Ovary (tissue), 9 donors: Measurements from ENCODE around the gene RNF11. TPM values are rescaled to one million over a fixed set of nuclear protein-coding genes. Genes with fewer than 3 reads are reported as not detected.

Source experiments
- DNase-seq, 5 donors: peaks; one replicate each; pipeline ENCODE4 v3.0.0-alpha.2; 2019 to 2020
- H3K27ac ChIP-seq, 2 donors: fragments of 200-600 bp; one replicate each; pipeline versions ENCODE4 v1.5.1 to v1.8.0; 2019 to 2022
- H3K27me3 ChIP-seq: fragments of 200-600 bp; one replicate; pipeline ENCODE4 v1.8.0; 2022
- H3K36me3 ChIP-seq: fragments of 200-600 bp; sonication (generic); one replicate; pipeline ENCODE4 v1.5.1; 2019
- H3K4me1 ChIP-seq: one replicate; pipeline ENCODE4 v1.8.1; 2013; ENCODE audit warnings: mild to moderate bottlenecking, moderate library complexity; ENCODE audit not compliant: insufficient read depth
- H3K4me3 ChIP-seq: fragments of 200-600 bp; sonication (generic); one replicate; pipeline ENCODE4 v1.5.1; 2017
- H3K9me3 ChIP-seq, 2 donors: fragments of 200-600 bp in 1 of 2; sonication (generic) in 1 of 2; one replicate each; pipeline versions ENCODE4 v1.5.1 to v1.8.1; 2013 to 2019; ENCODE audit warnings: mild to moderate bottlenecking in 1 of 2, moderate library complexity in 1 of 2
- CTCF ChIP-seq, 3 donors: fragments of 450-650 bp in 2 of 3; fragments of 200-600 bp in 1 of 3; IDR thresholded peaks; one replicate each; pipeline versions ENCODE4 v1.5.1 to v1.8.0; 2016 to 2022; ENCODE audit warnings: antibody characterized with exemption in 3 of 3, mild to moderate bottlenecking in 1 of 3
- EP300 ChIP-seq: sonication (generic); formaldehyde crosslinking; IDR thresholded peaks from one replicate; pipeline ENCODE4 v1.6.1; 2017; ENCODE audit warnings: antibody characterized with exemption
- POLR2A ChIP-seq: fragments of 450-650 bp; IDR thresholded peaks from one replicate; pipeline ENCODE4 v1.6.1; 2017; ENCODE audit warnings: antibody characterized with exemption, mild to moderate bottlenecking, moderate library complexity
- WGBS, 3 donors: extraction: QIAGEN DNeasy Blood & Tissue Kit in 1 of 3; methylation state at CpG; one replicate each; pipeline versions ENCODE4 v1.1.5 to v1.1.7; 2013 to 2017; 5-methylcytosine and 5-hydroxymethylcytosine counted together
- intact Hi-C, 4 donors: fragments of 100-400 bp; cut with DNase I; formaldehyde crosslinking; loops; one replicate each; pipeline versions ENCODE4 v1.11.0 to v1.15.1; 2022 to 2023
- polyA plus RNA-seq, 2 donors: library from polyadenylated mRNA; stranded (reverse); fragments of 200-250 nt in 1 of 2; fragments of 350-450 nt in 1 of 2; fragmentation: Illumina TruSeq in 1 of 2; extraction: RNeasy Lipid Tissue Mini Kit (QIAGEN cat#74804) in 1 of 2; gene quantifications; one replicate each; pipeline ENCODE4 v1.2.3, GENCODE V29; 2013 to 2014
- total RNA-seq, 7 donors: library from RNA; depleted of rRNA in 2 of 7; stranded (reverse); fragments of >200 nt in 2 of 7; fragmentation: NEBNext Ultra II Directional in 3 of 7; extraction: Animal tissue kit (Norgen Biotek cat#: 25700) in 3 of 7; gene quantifications; one replicate each; pipeline versions ENCODE4 v1.1.0 to v1.2.4, GENCODE V29; 2016 to 2023
- donor health status: DM: no; HTN: no; CAD: no; lungs with moderate emphysema.
- donor health status: DM: no; HTN: no; CAD: no.
- donor health status: Bipolar disorder and iron deficiency.
- donor health status: DM: yes; HTN: yes; CAD: no.
- donor health status: DM: no; HTN: no; CAD: no.
- donor health status: DM: yes; HTN: yes; CAD: no.

RNF11 gene
- total and polyA plus RNA-seq, 9 donors = 108 to 209 (median 126) TPM

- peak in 2 of 5 donors; percentile 12 to 37 for DNase-seq
- TF ChIP-seq EP300 (no peak), CTCF (IDR thresholded peaks at IDR 0.05) (no peak), POLR2A (no peak)
- peak overlapping the region in 1 of 2 donors; percentile 37 for H3K27ac ChIP-seq
- H3K4me3 ChIP-seq = no peak overlapping the region
- WGBS, 3 donors = 62 to 78% (median 70%) methylated on average over 8 of the region's 8 CpGs
- intact Hi-C loops = loop anchor here in 2 of 4 donors (10.0 kb wide), 2 partner anchors 85 to 95 kb away; no protein-coding TSS in a partner anchor
- peaks cover 13% of the 10 kb centered on the region for H3K4me1 ChIP-seq
- no peaks in the 10 kb centered on the region for H3K27me3 ChIP-seq
- no peaks in the 10 kb centered on the region for H3K36me3 ChIP-seq
- H3K9me3 ChIP-seq = no peaks in the 10 kb centered on the region
These were observed 53.8 kb downstream of the RNF11 start for GRCh38 chr1:51289676-51290488.

DNA sequence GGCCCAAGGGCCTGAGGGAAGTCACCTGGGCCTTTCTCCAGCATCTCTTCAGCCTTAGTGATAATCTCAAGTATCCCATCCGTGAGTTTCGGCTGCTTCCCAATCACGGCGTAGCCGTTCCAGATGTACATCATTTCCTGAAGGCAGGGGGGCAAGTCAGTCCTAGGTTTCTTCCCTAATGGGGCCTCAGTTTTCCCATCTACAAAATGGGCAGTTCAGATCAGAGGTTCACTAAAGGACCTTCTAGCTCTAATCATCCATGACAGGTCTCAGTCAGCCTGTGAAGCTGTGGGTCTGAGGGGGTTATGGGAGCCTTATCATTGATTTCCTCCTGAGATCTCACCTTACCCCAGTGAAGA, 54.4 kb downstream of the RNF11 start:
- no peak for TF ChIP-seq CTCF (IDR thresholded peaks at IDR 0.05)
- no peak for TF ChIP-seq EP300
- TF ChIP-seq POLR2A = no peak
- no peaks in the 10 kb centered on the region for H3K36me3 ChIP-seq
- no peak for DNase-seq
- no peaks in the 10 kb centered on the region for H3K9me3 ChIP-seq
- no peak overlapping the region for H3K4me3 ChIP-seq
- peaks cover 13% of the 10 kb centered on the region for H3K4me1 ChIP-seq
- H3K27ac ChIP-seq = peak overlapping the region in 1 of 2 donors; percentile 37
- WGBS, 3 donors = 78 to 82% (median 82%) methylated on average over 5 of the region's 5 CpGs
- intact Hi-C loops = loop anchor here in 2 of 4 donors (10.0 kb wide), 2 partner anchors 86 to 96 kb away; no protein-coding TSS in a partner anchor
- H3K27me3 ChIP-seq = no peaks in the 10 kb centered on the region

GRCh38 chr1:51293898-51294515, 57.9 kb downstream of the RNF11 start:
- TF ChIP-seq CTCF (IDR thresholded peaks at IDR 0.05) (no peak), POLR2A (no peak), EP300 (no peak)
- Histone ChIP-seq H3K4me1 (peaks cover 5% of the 10 kb centered on the region), H3K27me3 (no peaks in the 10 kb centered on the region), H3K36me3 (no peaks in the 10 kb centered on the region), H3K4me3 (no peak overlapping the region), H3K9me3 (no peaks in the 10 kb centered on the region), H3K27ac (no peak overlapping the region)
- intact Hi-C loops = loop anchor here in 2 of 4 donors (10.0 kb wide), 2 partner anchors 89 to 99 kb away; no protein-coding TSS in a partner anchor
- peak in 1 of 5 donors; percentile 11 for DNase-seq
- 88 to 90% (median 88%) methylated on average over 13 of the region's 13 CpGs for WGBS, 3 donors

GRCh38 chr1:51294566-51295184, 58.6 kb downstream of the RNF11 start:
- intact Hi-C loops = loop anchor here in 3 of 4 donors (5.0 to 10.0 kb wide), 3 partner anchors 90 to 102 kb away; no protein-coding TSS in a partner anchor
- Histone ChIP-seq H3K4me3 (no peak overlapping the region), H3K36me3 (no peaks in the 10 kb centered on the region), H3K27ac (no peak overlapping the region), H3K4me1 (peaks cover 3% of the 10 kb centered on the region), H3K27me3 (no peaks in the 10 kb centered on the region), H3K9me3 (no peaks in the 10 kb centered on the region)
- peak in 1 of 5 donors; percentile 9 for DNase-seq
- TF ChIP-seq EP300 (no peak), CTCF (IDR thresholded peaks at IDR 0.05) (no peak), POLR2A (no peak)
- WGBS, 3 donors = 61 to 71% (median 62%) methylated on average over 11 of the region's 11 CpGs
